ENCODE data around the gene SLC8B1. TPM values are rescaled to one million over a fixed set of nuclear protein-coding genes. Genes with fewer than 3 reads are reported as not detected.

SLC8B1 gene
- total RNA-seq, 2 donors from 2014 or later: 19.9 to 28.3 TPM

DNA sequence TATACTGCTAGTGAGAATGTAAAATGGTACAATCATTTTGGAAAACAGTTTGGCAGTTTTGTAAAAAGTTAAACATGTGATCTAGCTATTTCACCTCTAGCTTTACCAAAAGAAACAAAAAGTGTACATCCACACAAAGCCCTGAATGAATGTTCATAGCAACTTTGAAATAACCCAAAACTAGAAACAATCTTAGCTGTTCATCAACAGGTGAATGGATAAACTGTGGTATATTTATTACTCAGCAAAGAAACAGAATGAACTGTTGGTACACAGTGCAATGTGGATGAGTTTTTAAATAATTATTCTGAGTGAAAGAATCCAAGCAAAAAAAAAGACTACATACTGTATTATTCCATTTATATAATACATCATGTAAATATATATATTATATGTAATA lies 77.3 kb downstream of the SLC8B1 start:
- Mint-ChIP-seq H3K9me3 (no peaks in the 10 kb centered on the region), H3K27ac (no peak overlapping the region), H3K4me1 (ENCODE audit: low read depth in 2 of 2) (peaks cover 8 to 10% of the 10 kb centered on the region in 2 donors), H3K27me3 (no peaks in the 10 kb centered on the region), H3K36me3 (peaks cover 8% of the 10 kb centered on the region), H3K4me3 (no peak overlapping the region)
- no peak for DNase-seq (ENCODE audit: low spot score)
- ATAC-seq: no peak

GRCh38 chr12:113254298-113254697 lies 80.6 kb downstream of the SLC8B1 start:
- Mint-ChIP-seq H3K4me3 (no peak overlapping the region), H3K27me3 (no peaks in the 10 kb centered on the region)
- no peak for ATAC-seq

DNA sequence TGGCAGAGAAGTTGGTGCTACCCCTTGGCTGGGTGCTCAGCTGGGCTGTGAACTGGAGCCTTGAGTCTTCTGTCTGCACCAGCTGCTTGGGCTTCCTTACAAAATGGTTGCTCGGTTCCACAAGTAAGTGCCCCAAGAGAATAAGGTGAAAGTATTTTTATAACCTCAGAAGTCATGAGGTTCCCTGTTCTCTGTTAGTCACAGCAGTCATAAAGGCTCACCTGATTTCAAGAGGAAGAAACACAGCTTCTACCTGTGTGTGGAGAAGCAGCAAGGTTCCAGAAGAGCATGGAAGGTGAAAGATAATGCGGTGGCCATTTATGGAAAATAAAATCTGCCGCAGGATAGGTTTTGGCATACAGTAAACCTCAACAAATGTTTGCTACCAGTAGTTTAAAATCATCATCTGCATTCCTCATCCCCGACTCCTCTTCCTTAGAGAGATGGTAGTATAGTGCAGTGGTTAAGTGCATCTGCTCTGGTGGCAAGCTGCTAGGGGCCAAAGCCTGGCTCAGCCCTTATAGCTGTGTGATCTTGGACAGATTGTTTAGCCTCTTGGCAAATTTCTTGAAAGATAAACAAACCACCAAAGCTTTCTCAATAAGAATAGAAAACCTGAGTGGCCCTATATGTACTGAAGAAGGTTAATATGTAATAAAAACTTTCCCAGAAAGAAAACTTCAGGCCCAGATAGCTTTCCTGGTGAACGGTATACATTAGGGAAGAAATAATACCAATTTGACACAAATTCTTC lies 81.2 kb downstream of the SLC8B1 start:
- Mint-ChIP-seq H3K9me3 (no peaks in the 10 kb centered on the region), H3K27me3 (no peaks in the 10 kb centered on the region), H3K36me3 (peaks cover 8% of the 10 kb centered on the region), H3K4me3 (no peak overlapping the region), H3K27ac (no peak overlapping the region), H3K4me1 (ENCODE audit: low read depth in 2 of 2) (no peaks in the 10 kb centered on the region)
- DNase-seq (ENCODE audit: low spot score) (no peak), ATAC-seq (no peak)

More at GRCh38 chr12:113254298-113254697, 80.6 kb downstream of the SLC8B1 start:
- DNase-seq (ENCODE audit: low spot score): no peak
- Mint-ChIP-seq H3K4me1 (ENCODE audit: low read depth in 2 of 2) (no peaks in the 10 kb centered on the region), H3K27ac (no peak overlapping the region), H3K9me3 (no peaks in the 10 kb centered on the region), H3K36me3 (peaks cover 8% of the 10 kb centered on the region)

DNA sequence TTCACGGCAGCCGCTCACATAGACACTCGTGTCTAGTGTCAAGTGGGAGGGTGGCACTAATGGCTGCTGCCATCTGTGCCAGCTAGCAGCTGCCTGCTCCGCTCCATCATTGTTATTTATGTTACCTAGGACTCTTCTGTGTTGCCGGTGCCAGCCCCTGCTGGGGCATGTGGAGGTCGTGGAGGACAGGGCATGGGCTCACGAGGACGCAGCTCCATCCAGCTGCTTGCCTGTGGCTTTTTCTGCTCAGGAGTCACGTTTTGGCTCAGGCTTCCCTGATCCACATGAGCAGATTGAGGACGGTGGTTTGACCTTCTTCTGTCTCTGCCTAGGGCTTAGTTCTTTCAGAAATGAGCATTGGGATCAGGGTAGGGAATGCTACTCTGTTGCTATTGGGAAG lies 82.4 kb downstream of the SLC8B1 start:
- Mint-ChIP-seq H3K4me1 (ENCODE audit: low read depth in 2 of 2) (no peaks in the 10 kb centered on the region), H3K9me3 (no peaks in the 10 kb centered on the region), H3K27ac (no peak overlapping the region), H3K36me3 (peaks cover 8% of the 10 kb centered on the region), H3K27me3 (no peaks in the 10 kb centered on the region), H3K4me3 (no peak overlapping the region)
- DNase-seq (ENCODE audit: low spot score): no peak
- no peak for ATAC-seq

- no peak for ATAC-seq
- Mint-ChIP-seq H3K9me3 (no peaks in the 10 kb centered on the region), H3K4me3 (no peak overlapping the region), H3K27me3 (no peaks in the 10 kb centered on the region), H3K4me1 (ENCODE audit: low read depth in 2 of 2) (no peaks in the 10 kb centered on the region), H3K36me3 (peaks cover 8% of the 10 kb centered on the region), H3K27ac (no peak overlapping the region)
- no peak for DNase-seq (ENCODE audit: low spot score)
Measured at GRCh38 chr12:113251404-113252070, 83.4 kb downstream of the SLC8B1 start.

- H3K36me3 Mint-ChIP-seq: peaks cover 8% of the 10 kb centered on the region
- H3K4me3 Mint-ChIP-seq: no peak overlapping the region
- H3K4me1 Mint-ChIP-seq (ENCODE audit: low read depth in 2 of 2): no peaks in the 10 kb centered on the region
- no peak for ATAC-seq
- no peak overlapping the region for H3K27ac Mint-ChIP-seq
- no peaks in the 10 kb centered on the region for H3K27me3 Mint-ChIP-seq
- H3K9me3 Mint-ChIP-seq: no peaks in the 10 kb centered on the region
- no peak for DNase-seq (ENCODE audit: low spot score)
Measured at GRCh38 chr12:113250045-113250444, 84.9 kb downstream of the SLC8B1 start.

- Mint-ChIP-seq H3K27me3 (no peaks in the 10 kb centered on the region), H3K4me1 (ENCODE audit: low read depth in 2 of 2) (no peaks in the 10 kb centered on the region), H3K9me3 (no peaks in the 10 kb centered on the region), H3K4me3 (no peak overlapping the region), H3K27ac (no peak overlapping the region), H3K36me3 (peaks cover 8% of the 10 kb centered on the region)
- DNase-seq (ENCODE audit: low spot score) (no peak), ATAC-seq (no peak)
Measured at GRCh38 chr12:113249546-113249945, 85.4 kb downstream of the SLC8B1 start.

DNA sequence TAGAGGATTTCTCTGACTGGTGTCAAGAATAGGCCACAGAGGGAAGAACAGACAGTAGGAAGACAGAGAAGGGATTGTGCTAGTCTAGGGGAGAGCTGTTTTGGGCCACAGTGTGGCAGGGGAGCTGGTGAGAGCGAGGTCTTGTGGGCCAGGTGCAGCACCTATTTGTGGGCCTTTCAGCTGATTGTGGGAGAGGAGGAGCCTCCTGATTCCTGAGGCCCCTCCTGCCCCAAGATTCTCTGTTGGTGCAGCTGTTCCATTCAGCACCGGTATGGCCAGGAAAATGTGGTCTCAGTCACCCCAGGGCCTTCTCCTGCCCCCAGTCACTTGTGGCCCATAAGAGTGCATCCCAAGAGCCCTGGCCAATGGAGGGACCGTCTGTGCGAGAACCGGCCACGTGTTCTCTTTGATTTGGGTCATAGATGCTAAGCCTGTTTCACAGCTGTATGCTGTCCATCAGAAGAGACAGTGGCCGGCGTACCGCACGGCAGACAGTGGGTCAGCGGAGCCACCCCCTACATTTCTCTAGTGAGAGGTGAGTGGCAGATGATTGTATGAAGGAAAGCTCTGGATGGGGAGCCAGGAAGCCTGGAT lies 86.0 kb downstream of the SLC8B1 start:
- DNase-seq (ENCODE audit: low spot score): no peak
- no peak for ATAC-seq
- no peak overlapping the region for H3K4me3 Mint-ChIP-seq
- H3K36me3 Mint-ChIP-seq: peaks cover 7% of the 10 kb centered on the region
- H3K27me3 Mint-ChIP-seq: no peaks in the 10 kb centered on the region
- no peaks in the 10 kb centered on the region for H3K4me1 Mint-ChIP-seq (ENCODE audit: low read depth in 2 of 2)
- H3K27ac Mint-ChIP-seq: no peak overlapping the region
- H3K9me3 Mint-ChIP-seq: no peaks in the 10 kb centered on the region

Other genes starting within 250 kb of the SLC8B1 start
- gene RASAL1, start 199.3 kb downstream of the SLC8B1 start, total RNA-seq: not detected
- gene CFAP73, start 185.4 kb downstream of the SLC8B1 start, total RNA-seq: under 1 TPM in 1 of 2 donors, not detected in 1; 0.28 TPM
- 100 to 1,000 TPM in 1 of 2 donors, 10 to 100 TPM in 1; 85.8 to 143 TPM for gene DDX54, start 149.6 kb downstream of the SLC8B1 start, total RNA-seq
- gene RITA1, start 149.4 kb downstream of the SLC8B1 start, total RNA-seq: 10 to 100 TPM; 19.6 to 27.3 TPM
- gene TPCN1, start 113.6 kb downstream of the SLC8B1 start, total RNA-seq: 10 to 100 TPM; 14.1 to 43.6 TPM
- 10 to 100 TPM; 23.2 to 26.8 TPM for gene PLBD2, start 23.5 kb upstream of the SLC8B1 start, total RNA-seq
- not detected for gene SDS, start 68.8 kb upstream of the SLC8B1 start, total RNA-seq
- 1 to 10 TPM in 1 of 2 donors, under 1 TPM in 1; 0.76 to 2.6 TPM for gene SDSL, start 87.3 kb upstream of the SLC8B1 start, total RNA-seq
- gene LHX5, start 136.8 kb upstream of the SLC8B1 start, total RNA-seq: not detected

Data from natural killer cell treated with Interleukin-12 subunit alpha and Interleukin-12 subunit beta and Interleukin-15 and Interleukin-18, amount 100 ng/mL, for 72 hours (primary cell).